ENCODE measurements around the gene GRID1.

Gene GRID1

GRCh38 chr10:86300931-86301830 lies 65.4 kb downstream of the GRID1 start:
- no peak for TF ChIP-seq CTCF (conservative IDR thresholded peaks at IDR 0.05)
- no peak overlapping the region for H3K27ac ChIP-seq

DNA sequence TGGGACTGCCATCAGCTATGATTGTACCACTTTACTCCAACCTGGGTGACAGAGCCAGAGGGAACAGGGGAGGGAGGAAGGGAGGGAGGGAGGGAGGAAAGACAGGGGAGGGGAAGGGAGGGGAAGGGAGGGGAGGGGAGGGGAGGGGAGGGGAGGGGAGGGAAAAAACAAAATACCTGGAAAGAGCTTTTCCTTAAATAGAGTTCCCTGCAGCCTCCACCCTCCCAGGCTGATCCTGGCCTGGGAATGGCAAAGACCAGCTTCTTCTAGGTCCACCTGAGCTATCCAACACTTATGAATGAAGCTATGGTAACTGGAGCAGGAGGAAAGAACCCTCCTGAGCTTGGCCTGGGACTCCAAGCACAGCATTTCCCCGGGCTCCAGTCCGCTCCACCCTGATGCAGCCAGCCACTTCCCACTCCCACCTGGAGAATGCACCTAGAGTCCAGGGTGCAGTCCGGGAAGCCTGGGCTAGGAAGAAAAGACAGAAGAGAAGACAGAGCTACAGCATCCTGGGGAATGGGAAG lies 66.1 kb downstream of the GRID1 start:
- TF ChIP-seq CTCF (conservative IDR thresholded peaks at IDR 0.05) = no peak
- H3K27ac ChIP-seq = no peak overlapping the region

DNA sequence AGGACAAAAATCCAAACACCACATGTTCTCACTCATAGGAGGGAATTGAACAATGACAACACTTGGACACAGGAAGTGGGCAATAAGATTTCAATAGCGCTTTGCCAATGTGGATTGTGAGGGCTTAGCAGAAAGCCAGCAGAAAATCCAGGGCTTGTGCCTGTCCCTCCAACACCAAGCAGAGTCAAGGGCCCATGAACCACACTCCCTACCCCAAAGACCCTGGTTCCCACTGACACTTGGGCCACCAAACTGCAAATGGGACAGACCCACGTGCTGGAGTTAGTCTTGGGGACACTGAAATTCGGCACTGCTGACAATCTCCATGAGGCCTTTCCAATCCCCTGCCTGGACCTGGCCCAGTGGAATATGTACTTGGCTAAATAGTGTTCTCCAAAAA lies 67.0 kb downstream of the GRID1 start:
- TF ChIP-seq CTCF (conservative IDR thresholded peaks at IDR 0.05) = no peak
- H3K27ac ChIP-seq = no peak overlapping the region

GRCh38 chr10:86298501-86299001 lies 68.0 kb downstream of the GRID1 start:
- no peak overlapping the region for H3K27ac ChIP-seq
- no peak for TF ChIP-seq CTCF (conservative IDR thresholded peaks at IDR 0.05)

DNA sequence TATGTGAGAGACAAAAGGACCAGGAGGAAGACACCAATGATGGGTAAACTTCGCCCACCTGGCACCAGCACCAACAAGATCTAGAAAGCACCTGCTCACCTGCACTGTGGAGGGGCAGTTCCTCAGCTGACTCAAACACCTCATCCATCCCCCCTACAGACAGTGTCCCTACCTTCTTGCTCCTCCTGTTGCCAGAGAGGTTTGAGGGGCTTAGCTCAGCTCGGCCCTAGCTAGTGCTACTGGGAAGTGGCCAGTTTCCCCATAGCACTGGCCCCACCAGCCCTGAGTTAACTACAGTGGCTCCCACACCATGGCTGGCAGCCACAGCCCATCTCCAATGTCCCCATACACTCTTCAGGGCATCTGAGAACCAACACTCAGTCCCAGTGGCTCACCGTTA lies 70.8 kb downstream of the GRID1 start:
- H3K27ac ChIP-seq = no peak overlapping the region
- TF ChIP-seq CTCF (conservative IDR thresholded peaks at IDR 0.05) = no peak

DNA sequence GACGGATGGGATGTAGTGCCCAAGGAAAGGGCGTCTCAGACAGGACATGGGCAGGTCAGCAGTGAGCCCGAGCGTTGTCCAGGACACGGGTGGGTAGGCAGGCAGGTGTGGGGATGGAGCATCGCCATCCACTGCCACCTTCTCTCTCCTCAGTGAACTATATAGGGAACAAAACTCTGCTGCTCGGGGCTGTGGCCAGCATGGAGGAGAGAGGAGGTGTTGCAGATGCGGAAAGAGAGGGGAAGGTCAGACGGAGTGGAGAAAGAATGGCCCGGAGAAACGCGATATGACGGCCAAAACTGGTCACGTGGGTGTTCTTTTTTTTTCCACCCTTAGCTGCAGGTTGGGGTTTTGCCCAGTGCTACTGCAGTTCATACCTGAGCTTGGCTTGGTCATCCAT lies 71.2 kb downstream of the GRID1 start:
- no peak overlapping the region for H3K27ac ChIP-seq
- TF ChIP-seq CTCF (conservative IDR thresholded peaks at IDR 0.05) = no peak

- TF ChIP-seq CTCF (conservative IDR thresholded peaks at IDR 0.05) = no peak
- H3K27ac ChIP-seq = no peak overlapping the region
Observed at GRCh38 chr10:86294346-86295265, 72.0 kb downstream of the GRID1 start.
